ENCODE measurements around the gene TMEM129. TPM values are rescaled to one million over a fixed set of nuclear protein-coding genes. Genes with fewer than 3 reads are reported as not detected.

Gene TMEM129
- polyA plus RNA-seq, 4 donors, result 38.6 to 53.8 (median 40.3) TPM

DNA sequence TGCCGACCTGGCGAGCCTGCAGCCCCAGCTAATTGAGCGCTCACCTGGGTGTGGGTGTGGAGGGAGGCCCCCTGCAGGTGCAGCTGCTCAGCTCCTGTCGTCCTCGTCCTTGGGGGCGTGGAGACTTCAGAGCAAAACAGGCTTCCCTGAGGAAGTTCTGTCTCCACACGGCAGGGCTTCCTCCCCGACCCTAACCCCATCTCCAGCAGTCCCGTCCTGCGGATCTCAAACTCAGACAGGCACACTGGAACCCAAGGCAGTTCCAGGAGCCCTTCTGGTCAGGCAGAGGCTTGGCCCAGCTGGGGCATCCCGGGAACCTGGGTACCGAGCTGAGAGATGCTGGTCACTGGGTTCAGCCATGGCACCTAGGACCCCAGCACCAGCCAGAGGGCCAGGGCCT is 24.6 kb upstream of the TMEM129 start:
- no peak for DNase-seq (ENCODE audit: low read depth in 4 of 4, low spot score in 3 of 4)

DNA sequence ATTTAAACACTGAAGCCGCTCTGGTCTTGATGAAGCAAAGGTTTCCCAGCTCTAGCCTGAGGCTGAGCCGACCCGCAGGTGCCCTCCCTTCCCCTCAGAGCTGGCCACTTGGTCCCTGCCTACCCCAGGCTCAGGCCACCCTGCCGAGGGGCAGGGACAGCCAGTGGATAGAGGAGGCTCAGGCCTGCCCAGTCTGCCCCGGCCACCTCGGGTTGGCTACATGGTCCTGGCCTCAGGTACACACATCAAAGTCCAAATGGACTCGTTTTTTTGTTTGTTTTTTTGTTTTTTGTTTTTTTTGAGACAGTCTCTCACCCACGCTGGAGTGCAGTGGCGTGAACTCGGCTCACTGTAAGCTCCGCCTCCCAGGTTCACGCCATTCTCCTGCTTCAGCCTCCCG is 24.0 kb upstream of the TMEM129 start:
- no peak for DNase-seq (ENCODE audit: low read depth in 4 of 4, low spot score in 3 of 4)

- DNase-seq (ENCODE audit: low read depth in 4 of 4, low spot score in 3 of 4), result no peak
Observed at GRCh38 chr4:1744552-1744951, 23.4 kb upstream of the TMEM129 start.

DNA sequence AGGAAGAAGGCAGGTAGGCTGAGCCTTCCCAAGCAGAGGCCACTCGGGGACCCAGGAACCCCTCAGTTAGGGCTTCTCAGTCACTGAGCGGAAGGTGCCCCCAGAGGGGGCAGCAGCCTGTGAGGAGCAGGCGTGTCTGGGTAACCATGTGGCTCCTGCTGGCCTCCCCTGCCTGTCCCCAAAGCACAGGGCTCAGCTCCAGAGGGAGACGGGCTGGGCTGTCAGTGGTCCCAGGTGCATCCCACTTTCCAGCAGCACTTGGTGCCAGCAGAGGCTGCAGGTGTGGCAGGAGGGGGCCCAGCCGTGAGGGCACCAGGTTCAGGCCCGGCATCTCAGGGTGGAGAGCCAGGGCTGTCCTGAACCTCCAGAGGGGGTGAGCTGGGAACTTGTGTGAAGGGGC is 22.9 kb upstream of the TMEM129 start:
- DNase-seq (ENCODE audit: low read depth in 4 of 4, low spot score in 3 of 4), result no peak

- DNase-seq (ENCODE audit: low read depth in 4 of 4, low spot score in 3 of 4), result no peak
Observed at GRCh38 chr4:1743551-1743950, 22.4 kb upstream of the TMEM129 start.

GRCh38 chr4:1741208-1741607 is 20.1 kb upstream of the TMEM129 start:
- no peak for DNase-seq (ENCODE audit: low read depth in 4 of 4, low spot score in 3 of 4)

DNA sequence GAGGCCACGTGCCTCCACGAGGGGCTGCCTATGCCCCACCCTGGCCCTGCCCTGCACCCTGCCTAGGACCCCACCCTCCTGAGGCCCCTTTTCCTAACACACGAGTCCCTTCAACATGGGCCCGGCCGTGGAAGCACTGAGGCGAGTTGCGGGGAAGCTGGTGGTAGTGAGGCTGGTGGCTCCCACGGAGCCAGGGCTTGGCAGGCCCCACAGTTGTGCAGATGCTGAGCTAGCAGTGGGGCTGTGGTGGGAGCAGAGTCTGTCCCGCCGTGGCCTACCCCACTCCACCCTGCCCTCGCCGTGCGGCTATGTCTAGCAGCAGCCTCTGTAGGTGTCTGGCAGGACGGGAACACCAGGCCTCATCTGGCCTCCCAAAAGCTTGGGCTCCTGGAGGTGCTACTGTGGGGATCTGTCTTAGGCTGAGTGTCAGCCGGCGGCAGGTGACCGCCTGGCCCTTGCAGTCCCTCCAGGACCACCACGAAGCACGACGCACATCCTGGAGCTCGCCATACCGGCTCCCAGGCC is 19.0 kb upstream of the TMEM129 start:
- no peak for DNase-seq (ENCODE audit: low read depth in 4 of 4, low spot score in 3 of 4)

DNA sequence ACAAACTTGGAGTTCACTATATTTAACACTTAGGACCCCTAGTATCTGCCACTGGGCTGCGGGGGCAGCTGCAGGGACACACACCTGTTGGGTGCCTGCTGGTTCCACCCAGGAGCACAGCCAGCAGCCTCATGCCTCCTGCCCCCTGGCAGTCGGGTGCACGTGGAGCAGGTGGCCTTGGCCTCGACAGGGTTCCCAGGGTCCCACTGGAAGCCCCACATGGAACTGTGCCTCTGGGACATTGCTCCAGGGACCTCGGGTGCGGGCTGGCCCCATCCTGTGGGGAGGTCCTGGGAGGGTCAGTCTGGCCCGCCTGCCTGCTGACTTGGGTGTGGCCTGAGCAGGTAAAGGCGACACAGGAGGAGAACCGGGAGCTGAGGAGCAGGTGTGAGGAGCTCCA is 18.2 kb upstream of the TMEM129 start:
- no peak for DNase-seq (ENCODE audit: low read depth in 4 of 4, low spot score in 3 of 4)

- no peak for DNase-seq (ENCODE audit: low read depth in 4 of 4, low spot score in 3 of 4)
Observed at GRCh38 chr4:1738410-1738809, 17.3 kb upstream of the TMEM129 start.

GRCh38 chr4:1737666-1738065 is 16.5 kb upstream of the TMEM129 start:
- no peak for DNase-seq (ENCODE audit: low read depth in 4 of 4, low spot score in 3 of 4)

GRCh38 chr4:1736812-1737211 is 15.7 kb upstream of the TMEM129 start:
- DNase-seq (ENCODE audit: low read depth in 4 of 4, low spot score in 3 of 4), result no peak

GRCh38 chr4:1735215-1735614 is 14.1 kb upstream of the TMEM129 start:
- no peak for DNase-seq (ENCODE audit: low read depth in 4 of 4, low spot score in 3 of 4)

DNA sequence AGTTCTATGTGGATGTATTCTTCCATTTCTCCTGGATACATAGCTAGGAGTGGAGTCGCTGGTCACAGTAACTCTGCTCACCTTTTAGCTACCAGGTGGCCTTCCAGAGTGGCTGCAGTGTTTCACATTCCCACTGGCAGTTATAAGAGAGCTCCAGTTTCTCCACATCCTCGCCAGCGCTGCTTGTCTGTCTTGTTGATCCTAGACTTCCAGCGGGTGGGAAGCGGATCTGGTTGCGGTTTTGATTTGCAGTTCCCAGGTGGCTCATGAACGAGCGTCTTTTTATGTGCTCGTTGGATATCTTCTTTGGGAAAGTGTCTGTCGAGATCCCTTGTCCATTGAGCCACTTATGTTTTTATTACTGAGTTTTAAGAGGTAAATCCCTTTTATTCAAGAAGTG is 11.8 kb upstream of the TMEM129 start:
- DNase-seq (ENCODE audit: low read depth in 4 of 4, low spot score in 3 of 4), result no peak

DNA sequence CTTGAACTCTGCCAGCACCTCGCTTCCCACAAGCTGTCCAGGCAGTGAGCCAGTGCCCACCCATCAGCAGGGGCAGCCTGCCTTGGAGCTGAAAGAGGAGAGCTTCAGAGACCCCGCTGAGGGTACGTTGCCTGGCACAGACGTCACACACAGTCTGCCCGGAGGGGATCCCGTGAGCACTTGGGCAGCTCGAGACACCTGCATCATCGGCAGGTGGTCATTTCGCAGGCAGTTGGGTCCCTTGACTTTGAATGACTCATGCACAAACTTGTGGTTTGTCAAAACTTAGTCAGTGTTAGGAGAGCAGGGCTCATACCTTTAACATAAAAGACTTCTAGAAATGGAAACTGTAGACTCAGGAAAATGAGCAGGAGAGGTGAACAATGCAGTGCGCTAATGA is 10.1 kb upstream of the TMEM129 start:
- DNase-seq (ENCODE audit: low read depth in 4 of 4, low spot score in 3 of 4), result no peak

DNA sequence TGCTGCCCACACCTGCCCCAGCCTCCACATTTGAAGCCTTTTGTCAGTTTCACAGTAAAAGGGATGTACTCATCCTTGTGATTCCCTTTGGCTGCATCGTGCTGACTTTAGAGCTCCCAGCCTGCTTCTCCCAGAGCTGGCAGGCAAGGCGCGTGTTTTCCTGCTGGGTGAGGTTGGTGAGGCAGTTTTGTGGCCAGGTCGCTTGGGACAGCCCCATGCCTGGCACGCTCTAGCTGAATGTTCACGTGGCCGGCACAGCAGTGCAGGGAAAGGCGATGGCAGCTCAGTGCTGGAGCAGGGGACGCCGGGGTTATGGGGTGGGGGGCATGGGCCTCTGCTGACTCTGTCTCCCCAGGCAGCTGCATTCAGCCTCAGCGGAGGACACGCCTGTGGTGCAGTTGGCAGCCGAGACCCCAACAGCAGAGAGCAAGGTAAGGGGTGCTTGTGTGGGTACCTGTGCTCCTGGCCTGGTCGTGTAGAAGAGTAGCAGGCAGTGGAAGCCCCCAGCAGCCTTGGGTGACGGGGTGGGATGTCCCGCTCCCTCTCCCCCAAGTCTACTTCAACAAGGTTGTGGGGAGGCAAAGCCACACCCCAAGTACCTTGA is 9.5 kb upstream of the TMEM129 start:
- no peak for DNase-seq (ENCODE audit: low read depth in 4 of 4, low spot score in 3 of 4)

DNA sequence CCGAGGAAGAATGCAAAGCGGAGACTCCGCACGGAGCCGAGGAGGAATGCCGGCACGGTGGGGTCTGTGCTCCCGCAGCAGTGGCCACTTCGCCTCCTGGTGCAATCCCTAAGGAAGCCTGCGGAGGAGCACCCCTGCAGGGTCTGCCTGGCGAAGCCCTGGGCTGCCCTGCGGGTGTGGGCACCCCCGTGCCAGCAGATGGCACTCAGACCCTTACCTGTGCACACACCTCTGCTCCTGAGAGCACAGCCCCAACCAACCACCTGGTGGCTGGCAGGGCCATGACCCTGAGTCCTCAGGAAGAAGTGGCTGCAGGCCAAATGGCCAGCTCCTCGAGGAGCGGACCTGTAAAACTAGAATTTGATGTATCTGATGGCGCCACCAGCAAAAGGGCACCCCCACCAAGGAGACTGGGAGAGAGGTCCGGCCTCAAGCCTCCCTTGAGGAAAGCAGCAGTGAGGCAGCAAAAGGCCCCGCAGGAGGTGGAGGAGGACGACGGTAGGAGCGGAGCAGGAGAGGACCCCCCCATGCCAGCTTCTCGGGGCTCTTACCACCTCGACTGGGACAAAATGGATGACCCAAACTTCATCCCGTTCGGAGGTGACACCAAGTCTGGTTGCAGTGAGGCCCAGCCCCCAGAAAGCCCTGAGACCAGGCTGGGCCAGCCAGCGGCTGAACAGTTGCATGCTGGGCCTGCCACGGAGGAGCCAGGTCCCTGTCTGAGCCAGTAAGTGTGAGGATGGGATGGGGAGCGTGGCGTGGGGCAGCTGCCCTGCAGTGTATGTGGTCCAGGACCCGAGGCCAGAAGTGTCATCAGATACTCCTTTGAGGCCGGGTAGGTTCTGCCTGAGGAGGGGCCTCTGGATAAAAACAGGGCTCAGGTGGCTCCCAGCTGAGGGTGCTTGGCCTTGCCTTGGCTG is 7.2 kb upstream of the TMEM129 start:
- no peak for DNase-seq (ENCODE audit: low read depth in 4 of 4, low spot score in 3 of 4)

DNA sequence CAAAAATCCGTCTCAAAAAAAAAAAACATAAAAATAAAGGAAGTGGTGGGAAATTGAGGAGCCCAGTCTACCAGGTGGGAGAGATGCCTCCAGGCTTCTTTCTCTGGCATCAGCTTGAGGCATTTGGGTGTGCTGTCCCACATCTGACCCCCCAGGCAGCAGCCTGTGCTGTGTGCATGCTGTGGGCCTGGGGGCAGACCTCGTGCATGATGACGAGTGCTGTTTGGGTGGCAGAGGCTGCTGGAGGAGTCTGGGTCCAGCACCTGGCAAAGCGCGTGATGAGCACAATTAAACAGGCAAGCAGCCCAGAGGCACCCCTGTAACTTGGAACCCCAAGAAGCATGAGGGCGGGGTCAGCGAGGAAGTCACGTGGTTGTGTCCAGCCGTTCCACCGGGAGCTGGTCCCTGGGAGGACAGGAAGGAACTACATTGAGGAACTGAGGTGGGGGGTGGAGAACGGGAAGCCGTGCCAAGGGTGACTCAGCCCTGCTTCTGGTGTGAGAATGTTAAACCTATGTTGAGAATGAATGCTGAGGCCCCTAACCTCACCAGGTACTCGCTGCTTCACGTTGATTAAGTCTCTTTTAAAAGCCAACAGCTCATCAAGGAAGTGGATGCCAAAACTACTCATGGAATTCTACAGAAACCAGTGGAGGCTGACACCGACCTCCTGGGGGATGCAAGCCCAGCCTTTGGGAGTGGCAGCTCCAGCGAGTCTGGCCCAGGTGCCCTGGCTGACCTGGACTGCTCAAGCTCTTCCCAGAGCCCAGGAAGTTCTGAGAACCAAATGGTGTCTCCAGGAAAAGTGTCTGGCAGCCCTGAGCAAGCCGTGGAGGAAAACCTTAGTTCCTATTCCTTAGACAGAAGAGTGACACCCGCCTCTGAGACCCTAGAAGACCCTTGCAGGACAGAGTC is 6.3 kb upstream of the TMEM129 start:
- no peak for DNase-seq (ENCODE audit: low read depth in 4 of 4, low spot score in 3 of 4)

DNA sequence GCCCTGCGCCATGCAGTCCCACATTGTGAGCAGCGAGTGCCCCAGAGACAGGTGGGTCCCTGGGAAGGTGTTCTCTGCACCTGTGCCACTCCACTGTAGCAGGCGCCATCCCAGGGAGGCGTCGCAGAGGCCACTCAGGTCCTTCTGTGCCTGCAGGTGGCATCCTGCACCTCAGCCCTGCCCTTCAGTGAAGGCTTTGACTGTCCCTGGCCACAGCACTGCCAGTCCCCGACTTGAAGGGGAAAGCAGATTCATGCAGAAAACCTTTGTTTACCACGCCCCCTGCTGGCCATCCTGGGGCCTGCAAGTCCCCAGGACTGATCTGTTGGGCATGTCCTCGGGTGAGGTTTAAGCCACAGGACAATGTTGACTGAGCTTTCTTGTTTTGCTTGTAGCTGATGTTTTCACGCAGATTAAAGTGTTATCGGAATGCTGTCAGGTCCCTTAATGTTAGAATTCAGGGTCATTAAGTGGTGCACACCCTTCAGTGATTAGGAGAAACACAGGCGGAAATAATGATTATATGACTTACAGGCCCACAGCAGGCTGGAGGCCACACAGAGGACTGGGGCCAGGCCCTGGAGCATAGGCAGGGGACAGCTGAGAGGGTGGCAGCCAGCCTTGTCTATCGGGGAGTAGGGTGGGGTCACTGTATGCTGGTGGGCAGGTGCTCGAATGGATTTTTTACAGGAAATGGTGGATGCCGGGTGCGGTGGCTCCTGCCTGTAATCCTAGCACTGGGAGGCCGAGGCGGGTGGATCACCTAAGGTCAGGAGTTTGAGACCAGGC is 5.2 kb upstream of the TMEM129 start:
- peak in 3 of 4 donors; percentile 72 to 82 (median 76) for DNase-seq (ENCODE audit: low read depth in 4 of 4, low spot score in 3 of 4)

- DNase-seq (ENCODE audit: low read depth in 4 of 4, low spot score in 3 of 4), result no peak
Observed at GRCh38 chr4:1725521-1725920, 4.4 kb upstream of the TMEM129 start.

DNA sequence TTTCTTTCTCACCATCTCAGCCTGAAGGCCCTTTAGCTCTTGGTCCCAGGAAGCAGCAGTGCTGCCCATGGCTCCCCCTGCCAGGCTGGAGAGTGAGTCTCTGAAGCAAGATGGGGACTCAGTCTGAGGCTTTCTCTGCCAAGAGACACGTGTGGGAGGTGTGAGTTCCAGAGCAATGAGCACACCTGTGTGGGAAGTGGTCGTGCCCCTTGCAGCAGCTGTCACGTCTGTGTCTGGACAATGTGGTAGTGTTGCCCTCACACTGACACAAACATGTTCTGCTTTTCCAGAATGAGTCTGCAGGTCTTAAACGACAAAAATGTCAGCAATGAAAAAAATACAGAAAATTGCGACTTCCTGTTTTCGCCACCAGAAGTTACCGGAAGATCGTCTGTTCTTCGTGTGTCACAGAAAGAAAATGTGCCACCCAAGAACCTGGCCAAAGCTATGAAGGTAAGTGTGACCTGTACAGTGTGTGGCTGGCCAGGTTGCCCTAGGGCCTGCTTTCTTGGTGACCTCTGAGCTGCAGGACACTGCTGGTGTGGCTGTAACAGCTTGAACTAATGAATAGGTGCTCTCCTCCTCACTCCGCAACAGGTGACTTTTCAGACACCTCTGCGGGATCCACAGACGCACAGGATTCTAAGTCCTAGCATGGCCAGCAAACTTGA is 2.1 kb upstream of the TMEM129 start:
- no peak for DNase-seq (ENCODE audit: low read depth in 4 of 4, low spot score in 3 of 4)
